Measurements from ENCODE around the gene MCCD1. TPM values are rescaled to one million over a fixed set of nuclear protein-coding genes. Genes with fewer than 3 reads are reported as not detected.

Gene MCCD1
- total RNA-seq, 1 donor from 2014 or later, result not detected

GRCh38 chr6:31573239-31574105, 44.7 kb downstream of the MCCD1 start:
- DNase-seq, result no peak

- DNase-seq, result no peak
Measured at GRCh38 chr6:31574106-31575061, 45.6 kb downstream of the MCCD1 start.

GRCh38 chr6:31575335-31575901, 46.7 kb downstream of the MCCD1 start, which contains the start of gene TNF:
Gene TNF, plus strand, starts transcription at chr6:31575565. Its CDS starts 177 bp downstream, at chr6:31575742.
- DNase-seq, result no peak

- DNase-seq, result no peak
Measured at GRCh38 chr6:31575952-31576685, 47.4 kb downstream of the MCCD1 start.

GRCh38 chr6:31576897-31577578, 48.3 kb downstream of the MCCD1 start:
- DNase-seq, result no peak

GRCh38 chr6:31577579-31577966, 48.8 kb downstream of the MCCD1 start:
- DNase-seq, result no peak

- peak; percentile 22 for DNase-seq
Measured at GRCh38 chr6:31578184-31579118, 49.7 kb downstream of the MCCD1 start.

- DNase-seq, result no peak
Measured at GRCh38 chr6:31579119-31579505, 50.4 kb downstream of the MCCD1 start.

Other genes starting within 250 kb of the MCCD1 start
- 256 and 1,456 TPM in 2 replicates for gene HLA-B, start 171.8 kb upstream of the MCCD1 start, total RNA-seq
- 40.3 and 57.9 TPM in 2 replicates for gene MICA, start 125.4 kb upstream of the MCCD1 start, total RNA-seq
- 14.5 and 29.3 TPM in 2 replicates for gene MICB, start 30.8 kb upstream of the MCCD1 start, total RNA-seq
- 308 and 381 TPM in 2 replicates for gene DDX39B, start 13.0 kb downstream of the MCCD1 start, total RNA-seq
- gene ATP6V1G2, start 17.6 kb downstream of the MCCD1 start, total RNA-seq, result 0.19 and 0.51 TPM in 2 replicates
- gene NFKBIL1, start 18.6 kb downstream of the MCCD1 start, total RNA-seq, result 21.0 and 30.8 TPM in 2 replicates
- not detected in 2 replicates for gene LTA, start 43.3 kb downstream of the MCCD1 start, total RNA-seq
- gene TNF, start 46.6 kb downstream of the MCCD1 start, total RNA-seq, result 0.17 TPM in 1 of 2 replicates, not detected in the other
- gene LTB, start 53.5 kb downstream of the MCCD1 start, total RNA-seq, result 3.4 and 30.5 TPM in 2 replicates
- gene LST1, start 57.3 kb downstream of the MCCD1 start, total RNA-seq, result 0.37 TPM in 1 of 2 replicates, not detected in the other
- gene NCR3, start 64.0 kb downstream of the MCCD1 start, total RNA-seq, result not detected in 2 replicates
- gene AIF1, start 86.3 kb downstream of the MCCD1 start, total RNA-seq, result not detected in 2 replicates
- 32.2 and 70.8 TPM in 2 replicates for gene PRRC2A, start 91.8 kb downstream of the MCCD1 start, total RNA-seq
- 133 and 309 TPM in 2 replicates for gene BAG6, start 123.7 kb downstream of the MCCD1 start, total RNA-seq
- gene APOM, start 126.9 kb downstream of the MCCD1 start, total RNA-seq, result 0.34 and 0.37 TPM in 2 replicates
- 20.6 and 28.6 TPM in 2 replicates for gene C6orf47, start 131.8 kb downstream of the MCCD1 start, total RNA-seq
- gene GPANK1, start 136.0 kb downstream of the MCCD1 start, total RNA-seq, result 11.9 and 12.9 TPM in 2 replicates
- 111 and 116 TPM in 2 replicates for gene CSNK2B, start 137.1 kb downstream of the MCCD1 start, total RNA-seq
- gene LY6G5B, start 141.0 kb downstream of the MCCD1 start, total RNA-seq, result 1.8 and 3.2 TPM in 2 replicates
- 3.6 and 4.5 TPM in 2 replicates for gene LY6G5C, start 152.1 kb downstream of the MCCD1 start, total RNA-seq
- 60.7 and 66.9 TPM in 2 replicates for gene ABHD16A, start 174.4 kb downstream of the MCCD1 start, total RNA-seq
- gene LY6G6F, start 177.9 kb downstream of the MCCD1 start, total RNA-seq, result not detected in 2 replicates
- not detected in 2 replicates for gene LY6G6D, start 186.4 kb downstream of the MCCD1 start, total RNA-seq
- not detected in 2 replicates for gene LY6G6C, start 192.8 kb downstream of the MCCD1 start, total RNA-seq
- not detected in 2 replicates for gene MPIG6B, start 194.4 kb downstream of the MCCD1 start, total RNA-seq
- 126 and 150 TPM in 2 replicates for gene DDAH2, start 200.3 kb downstream of the MCCD1 start, total RNA-seq
- gene CLIC1, start 207.6 kb downstream of the MCCD1 start, total RNA-seq, result 543 and 615 TPM in 2 replicates
- gene MSH5, start 211.0 kb downstream of the MCCD1 start, total RNA-seq, result 7.1 and 8.5 TPM in 2 replicates
- 1.4 and 2.4 TPM in 2 replicates for gene SAPCD1, start 233.7 kb downstream of the MCCD1 start, total RNA-seq
- 0.05 and 0.34 TPM in 2 replicates for gene VWA7, start 248.4 kb downstream of the MCCD1 start, total RNA-seq